ENCODE measurements around the gene ZC3H18.

ZC3H18 gene

GRCh38 chr16:88593061-88593460, 22.9 kb downstream of the ZC3H18 start:
- no peak for DNase-seq
- peaks cover 23% of the 10 kb centered on the region for H3K4me1 Mint-ChIP-seq
- H3K27me3 Mint-ChIP-seq (ENCODE audit: low read depth, poor library complexity) = no peaks in the 10 kb centered on the region
- H3K9me3 Mint-ChIP-seq = no peaks in the 10 kb centered on the region
- no peak overlapping the region for H3K4me3 Mint-ChIP-seq
- no peak overlapping the region for H3K27ac Mint-ChIP-seq
- TF ChIP-seq CTCF (IDR thresholded peaks at IDR 0.05) = no peak
- H3K36me3 Mint-ChIP-seq (ENCODE audit: low read depth) = peaks cover 65% of the 10 kb centered on the region

GRCh38 chr16:88593489-88593888, 23.3 kb downstream of the ZC3H18 start:
- H3K27ac Mint-ChIP-seq = peak overlapping the region; percentile 90
- no peak for TF ChIP-seq CTCF (IDR thresholded peaks at IDR 0.05)
- H3K4me1 Mint-ChIP-seq = peaks cover 23% of the 10 kb centered on the region
- H3K36me3 Mint-ChIP-seq (ENCODE audit: low read depth) = peaks cover 61% of the 10 kb centered on the region
- no peaks in the 10 kb centered on the region for H3K27me3 Mint-ChIP-seq (ENCODE audit: low read depth, poor library complexity)
- DNase-seq = no peak
- H3K9me3 Mint-ChIP-seq = no peaks in the 10 kb centered on the region
- H3K4me3 Mint-ChIP-seq = no peak overlapping the region

GRCh38 chr16:88593910-88594309, 23.7 kb downstream of the ZC3H18 start:
- Mint-ChIP-seq H3K4me3 (no peak overlapping the region), H3K27ac (no peak overlapping the region), H3K9me3 (no peaks in the 10 kb centered on the region), H3K27me3 (ENCODE audit: low read depth, poor library complexity) (no peaks in the 10 kb centered on the region), H3K4me1 (peaks cover 23% of the 10 kb centered on the region), H3K36me3 (ENCODE audit: low read depth) (peaks cover 59% of the 10 kb centered on the region)
- DNase-seq = peak; percentile 24
- no peak for TF ChIP-seq CTCF (IDR thresholded peaks at IDR 0.05)

GRCh38 chr16:88595101-88595500, 24.9 kb downstream of the ZC3H18 start:
- DNase-seq = no peak
- H3K27ac Mint-ChIP-seq = no peak overlapping the region
- no peaks in the 10 kb centered on the region for H3K27me3 Mint-ChIP-seq (ENCODE audit: low read depth, poor library complexity)
- no peak for TF ChIP-seq CTCF (IDR thresholded peaks at IDR 0.05)
- no peak overlapping the region for H3K4me3 Mint-ChIP-seq
- peaks cover 28% of the 10 kb centered on the region for H3K4me1 Mint-ChIP-seq
- H3K9me3 Mint-ChIP-seq = no peaks in the 10 kb centered on the region
- peaks cover 57% of the 10 kb centered on the region for H3K36me3 Mint-ChIP-seq (ENCODE audit: low read depth)

GRCh38 chr16:88595921-88596320, 25.7 kb downstream of the ZC3H18 start:
- peaks cover 34% of the 10 kb centered on the region for H3K4me1 Mint-ChIP-seq
- no peaks in the 10 kb centered on the region for H3K27me3 Mint-ChIP-seq (ENCODE audit: low read depth, poor library complexity)
- peaks cover 56% of the 10 kb centered on the region for H3K36me3 Mint-ChIP-seq (ENCODE audit: low read depth)

More at GRCh38 chr16:88595921-88596320, 25.7 kb downstream of the ZC3H18 start:
- Mint-ChIP-seq H3K9me3 (no peaks in the 10 kb centered on the region), H3K27ac (peak overlapping the region; percentile 50), H3K4me3 (no peak overlapping the region)
- DNase-seq = no peak
- TF ChIP-seq CTCF (IDR thresholded peaks at IDR 0.05) = no peak

All from nephron progenitor cell (in vitro differentiated cells).